Endothelial cell of umbilical vein (primary cell): ENCODE measurements around the gene ASCL4. TPM values are rescaled to one million over a fixed set of nuclear protein-coding genes. Genes with fewer than 3 reads are reported as not detected.

ENCODE experiments used
- BruUV-seq: library from RNA; stranded (reverse); fragments of 400-500 nt; replicated peaks from 2 replicates; lab custom pipeline; 2021; lab: Mats Ljungman, UMichigan
- CTCF ChIA-PET: fragments of 300-600, 350-600 bp; sonication (Branson Sonifier 250); formaldehyde crosslinking; loops from one replicate; lab custom pipeline; 2021; ENCODE audit warnings: antibody characterized with exemption, inconsistent platforms; lab: Charles Lee
- POLR2A ChIA-PET: fragments of 300-600, 350-600 bp; sonication (Branson Sonifier 250); formaldehyde crosslinking; loops from one replicate; lab custom pipeline; 2021; ENCODE audit warnings: antibody characterized with exemption, inconsistent platforms; lab: Charles Lee
- DNase-seq: peaks from one replicate; pipeline ENCODE4 v3.0.0-alpha.2; 2011; ENCODE audit warnings: low read depth, low spot score
- FAIRE-seq: peaks from 2 replicates; lab custom pipeline; 2011; peaks lifted over from hg19 to GRCh38; lab: Jason Lieb, UNC
- H2AFZ ChIP-seq: 2 replicates; pipeline ENCODE4 v1.6.0; 2012; ENCODE audit warnings: low read depth, low read length, control low read depth, inconsistent platforms
- H3K27ac ChIP-seq: 2 replicates; pipeline ENCODE4 v1.5.1; 2011; ENCODE audit warnings: low read depth, mild to moderate bottlenecking, control low read depth, low read length, moderate library complexity; ENCODE audit not compliant: insufficient read depth
- H3K27me3 ChIP-seq, 2 experiments: 2 replicates each; pipeline versions ENCODE4 v1.6.0 to v1.6.1; 2011; ENCODE audit warnings: low read length in 2 of 2, mixed read lengths in 1 of 2; ENCODE audit not compliant: control insufficient read depth in 2 of 2, insufficient read depth in 2 of 2
- H3K36me3 ChIP-seq, 2 experiments: 2 replicates in 1 of 2; 3 replicates in 1 of 2; pipeline ENCODE4 v1.5.1; 2011; ENCODE audit warnings: low read length in 2 of 2, mild to moderate bottlenecking in 1 of 2, moderate library complexity in 1 of 2; ENCODE audit not compliant: control insufficient read depth in 2 of 2, insufficient read depth in 2 of 2; ENCODE audit errors: extremely low read depth in 1 of 2
- H3K4me1 ChIP-seq: 3 replicates; pipeline ENCODE4 v1.5.1; 2011; ENCODE audit warnings: mild to moderate bottlenecking, low read length; ENCODE audit not compliant: control insufficient read depth, insufficient read depth; ENCODE audit errors: extremely low read depth
- H3K4me2 ChIP-seq: 2 replicates; pipeline ENCODE4 v1.6.1; 2011; ENCODE audit warnings: low read length, control low read depth, mixed read lengths; ENCODE audit not compliant: insufficient read depth
- H3K4me3 ChIP-seq, 3 experiments: fragments of 200-600 bp in 1 of 3; sonication (generic), shearing (Covaris generic) in 1 of 3; replicated peaks in 1 of 3; 2 replicates each; pipeline ENCODE4 v1.5.1; 2011 to 2016; ENCODE audit warnings: control low read depth in 3 of 3, low read length in 3 of 3, mild to moderate bottlenecking in 2 of 3, inconsistent platforms in 1 of 3, low read depth in 1 of 3, moderate library complexity in 1 of 3; ENCODE audit not compliant: insufficient read depth in 1 of 3
- H3K79me2 ChIP-seq: 2 replicates; pipeline ENCODE4 v1.6.0; 2012; ENCODE audit warnings: low read length, inconsistent platforms; ENCODE audit not compliant: control insufficient read depth, insufficient read depth
- H3K9ac ChIP-seq: replicated peaks from 2 replicates; pipeline ENCODE3; 2011; ENCODE audit warnings: low read length, control low read depth; ENCODE audit not compliant: insufficient read depth; ENCODE audit errors: extremely low read depth
- H3K9me1 ChIP-seq: replicated peaks from 3 replicates; pipeline ENCODE4 v1.6.0; 2011; ENCODE audit warnings: mild to moderate bottlenecking, low read length; ENCODE audit not compliant: control insufficient read depth, insufficient read depth; ENCODE audit errors: extremely low read depth
- H3K9me3 ChIP-seq: replicated peaks from 2 replicates; pipeline ENCODE4 v1.5.1; 2012; ENCODE audit warnings: low read length, inconsistent platforms; ENCODE audit not compliant: control insufficient read depth, insufficient read depth
- H4K20me1 ChIP-seq: replicated peaks from 2 replicates; pipeline ENCODE3; 2011; ENCODE audit warnings: mild to moderate bottlenecking, low read length; ENCODE audit not compliant: control insufficient read depth, insufficient read depth; ENCODE audit errors: extremely low read depth
- CTCF ChIP-seq, 2 donors: IDR thresholded peaks; 1 replicate in 1 of 2; 2 replicates in 1 of 2; pipeline ENCODE4 v1.5.1; 2011; ENCODE audit warnings: low read length in 2 of 2, mild to moderate bottlenecking in 2 of 2, moderate library complexity in 2 of 2, control low read depth in 1 of 2, inconsistent platforms in 1 of 2, low read depth in 1 of 2; ENCODE audit not compliant: insufficient read depth in 1 of 2; ENCODE audit errors: extremely low read depth in 1 of 2
- EZH2 ChIP-seq: IDR thresholded peaks from 2 replicates; pipeline ENCODE4 v1.6.1; 2012; ENCODE audit warnings: borderline replicate concordance, low read depth, mild to moderate bottlenecking, moderate library complexity, low read length, inconsistent platforms; ENCODE audit not compliant: severe bottlenecking
- FOS ChIP-seq: IDR thresholded peaks from 2 replicates; pipeline ENCODE4 v1.6.1; 2011; ENCODE audit warnings: mild to moderate bottlenecking, low read length, moderate library complexity, borderline replicate concordance; ENCODE audit not compliant: insufficient read depth
- GATA2 ChIP-seq: IDR thresholded peaks from 2 replicates; pipeline ENCODE4 v1.7.0; 2011; ENCODE audit warnings: low read depth, mild to moderate bottlenecking, moderate library complexity, mixed read lengths, low read length; ENCODE audit not compliant: insufficient read length, insufficient read depth
- JUN ChIP-seq: IDR thresholded peaks from 2 replicates; pipeline ENCODE4 v1.6.1; 2011; ENCODE audit warnings: borderline replicate concordance, low read depth; ENCODE audit not compliant: insufficient read length, insufficient read depth
- MYC ChIP-seq: IDR thresholded peaks from one replicate; pipeline ENCODE4 v1.6.1; 2011; ENCODE audit warnings: mild to moderate bottlenecking, low read depth, low read length
- POLR2A ChIP-seq: IDR thresholded peaks from 2 replicates; pipeline ENCODE4 v1.6.1; 2012; ENCODE audit warnings: low read depth, mild to moderate bottlenecking, control low read depth, low read length
- POLR2AphosphoS5 ChIP-seq: IDR thresholded peaks from 2 replicates; pipeline ENCODE4 v1.6.1; 2012; ENCODE audit warnings: low read depth, mild to moderate bottlenecking, control low read depth, low read length, moderate library complexity; ENCODE audit not compliant: insufficient read depth
- dilution Hi-C: fragments of 300-500 bp; cut with MboI; formaldehyde crosslinking; loops from one replicate; pipeline ENCODE4 v1.15.0; 2019; ENCODE audit warnings: low sequenced_read_pairs; ENCODE audit not compliant: extremely low pct_ligation_motif_present
- intact Hi-C: fragments of 100-400 bp; cut with micrococcal nuclease; formaldehyde crosslinking; loops from one replicate; pipeline ENCODE4 v1.10.0; 2022
- polyA plus RNA-seq, 4 experiments: library from polyadenylated mRNA; depleted of rRNA in 3 of 4; stranded (reverse) in 3 of 4; unstranded in 1 of 4; fragments of >200 nt; gene quantifications; 2 replicates each; pipeline versions ENCODE4 v1.2.1 to v1.2.3, GENCODE V29; 2011 to 2012; ENCODE audit warnings: missing spikeins in 1 of 4
- total RNA-seq: library from RNA; stranded (reverse); gene quantifications from 2 replicates; pipeline ENCODE4 v1.2.3, GENCODE V29; 2021
- TF ChIP-seq, protein P1 (sequence below): IDR thresholded peaks from 2 replicates; pipeline ENCODE4 v1.6.1; 2011; ENCODE audit not compliant: insufficient read depth, insufficient read length

The ASCL4 gene
- total and polyA plus RNA-seq, 2 donors (not counting 3 experiments of a cell fraction or from before 2014, with no cell fraction given): not detected

DNA sequence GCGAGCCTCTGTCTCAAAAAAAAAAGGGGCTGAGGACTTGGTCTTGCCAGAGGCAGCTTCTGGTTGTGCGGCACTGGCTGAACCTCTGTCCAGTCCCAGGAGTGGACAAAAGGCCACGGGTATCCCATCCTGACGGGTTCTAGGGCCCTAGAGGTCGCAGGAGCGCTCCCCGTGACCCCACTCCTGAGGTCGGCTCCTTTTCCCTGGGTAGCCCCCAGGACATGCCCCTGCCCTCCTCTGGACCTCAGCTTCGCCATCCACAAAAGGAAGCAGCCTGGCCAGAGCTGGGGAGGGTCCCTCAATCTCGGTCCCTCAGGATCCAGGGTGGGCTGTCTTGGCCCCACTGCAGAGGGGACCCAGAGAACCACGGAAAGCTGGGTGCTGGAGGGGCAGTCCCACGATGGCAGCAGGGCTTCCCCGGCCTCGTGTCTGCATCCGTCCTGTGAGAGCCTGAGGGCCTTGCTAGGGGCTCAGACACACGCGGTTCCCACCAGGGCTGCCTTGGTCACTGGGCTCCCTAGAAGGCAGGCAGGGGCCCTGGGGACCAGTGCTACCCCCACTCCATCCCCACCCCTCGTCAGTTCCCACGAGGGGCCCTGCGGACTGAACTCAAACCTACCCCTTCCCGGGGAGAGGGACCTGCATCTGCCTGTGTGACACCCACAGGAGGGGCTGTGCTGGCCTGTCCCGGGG is 31.1 kb downstream of the ASCL4 start:
- DNase-seq: no peak
- dilution Hi-C loops: no loop called here
- Histone ChIP-seq H3K4me1 (no peaks in the 10 kb centered on the region), H3K36me3 (no peaks in the 10 kb centered on the region), H3K4me2 (no peak overlapping the region), H3K4me3 (no peak overlapping the region), H4K20me1 (no peaks in the 10 kb centered on the region), H3K79me2 (no peaks in the 10 kb centered on the region), H3K9me1 (no peaks in the 10 kb centered on the region), H3K9me3 (no peaks in the 10 kb centered on the region), H2AFZ (no peak overlapping the region), H3K27ac (no peak overlapping the region), H3K27me3 (no peaks in the 10 kb centered on the region), H3K9ac (no peak overlapping the region)
- ChIA-PET POLR2A (no interaction called here), CTCF (no interaction called here)
- TF ChIP-seq JUN: no peak
- no peak for TF ChIP-seq MYC
- TF ChIP-seq POLR2A: no peak
- no peak for TF ChIP-seq EZH2
- TF ChIP-seq, protein P1, sequence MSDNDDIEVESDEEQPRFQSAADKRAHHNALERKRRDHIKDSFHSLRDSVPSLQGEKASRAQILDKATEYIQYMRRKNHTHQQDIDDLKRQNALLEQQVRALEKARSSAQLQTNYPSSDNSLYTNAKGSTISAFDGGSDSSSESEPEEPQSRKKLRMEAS: no peak
- TF ChIP-seq GATA2: no peak
- no peak for TF ChIP-seq FOS
- no peak for TF ChIP-seq CTCF (IDR thresholded peaks at IDR 0.05; ENCODE audit: extremely low read depth in 1 of 2, insufficient read depth in 1 of 2, low read depth in 1 of 2, low read length in 2 of 2)
- no peak for TF ChIP-seq POLR2AphosphoS5
- no peak for FAIRE-seq
- no TSS peak for BruUV-seq
- intact Hi-C loops: no loop called here
